Ovary (tissue), 9 donors: ENCODE data around the gene C3orf20. TPM values are rescaled to one million over a fixed set of nuclear protein-coding genes. Genes with fewer than 3 reads are reported as not detected.

Experiments used
- DNase-seq, 5 donors: peaks; one replicate each; pipeline ENCODE4 v3.0.0-alpha.2; 2019 to 2020
- H3K27ac ChIP-seq, 2 donors: fragments of 200-600 bp; one replicate each; pipeline versions ENCODE4 v1.5.1 to v1.8.0; 2019 to 2022
- H3K27me3 ChIP-seq: fragments of 200-600 bp; one replicate; pipeline ENCODE4 v1.8.0; 2022
- H3K36me3 ChIP-seq: fragments of 200-600 bp; sonication (generic); one replicate; pipeline ENCODE4 v1.5.1; 2019
- H3K4me1 ChIP-seq: one replicate; pipeline ENCODE4 v1.8.1; 2013; ENCODE audit warnings: mild to moderate bottlenecking, moderate library complexity; ENCODE audit not compliant: insufficient read depth
- H3K4me3 ChIP-seq: fragments of 200-600 bp; sonication (generic); one replicate; pipeline ENCODE4 v1.5.1; 2017
- H3K9me3 ChIP-seq, 2 donors: fragments of 200-600 bp in 1 of 2; sonication (generic) in 1 of 2; one replicate each; pipeline versions ENCODE4 v1.5.1 to v1.8.1; 2013 to 2019; ENCODE audit warnings: mild to moderate bottlenecking in 1 of 2, moderate library complexity in 1 of 2
- EP300 ChIP-seq: sonication (generic); formaldehyde crosslinking; IDR thresholded peaks from one replicate; pipeline ENCODE4 v1.6.1; 2017; ENCODE audit warnings: antibody characterized with exemption
- POLR2A ChIP-seq: fragments of 450-650 bp; IDR thresholded peaks from one replicate; pipeline ENCODE4 v1.6.1; 2017; ENCODE audit warnings: antibody characterized with exemption, mild to moderate bottlenecking, moderate library complexity
- WGBS, 3 donors: extraction: QIAGEN DNeasy Blood & Tissue Kit in 1 of 3; methylation state at CpG; one replicate each; pipeline versions ENCODE4 v1.1.5 to v1.1.7; 2013 to 2017; 5-methylcytosine and 5-hydroxymethylcytosine counted together
- intact Hi-C, 4 donors: fragments of 100-400 bp; cut with DNase I; formaldehyde crosslinking; loops; one replicate each; pipeline versions ENCODE4 v1.11.0 to v1.15.1; 2022 to 2023
- polyA plus RNA-seq, 2 donors: library from polyadenylated mRNA; stranded (reverse); fragments of 200-250 nt in 1 of 2; fragments of 350-450 nt in 1 of 2; fragmentation: Illumina TruSeq in 1 of 2; extraction: RNeasy Lipid Tissue Mini Kit (QIAGEN cat#74804) in 1 of 2; gene quantifications; one replicate each; pipeline ENCODE4 v1.2.3, GENCODE V29; 2013 to 2014
- total RNA-seq, 7 donors: library from RNA; depleted of rRNA in 2 of 7; stranded (reverse); fragments of >200 nt in 2 of 7; fragmentation: NEBNext Ultra II Directional in 3 of 7; extraction: Animal tissue kit (Norgen Biotek cat#: 25700) in 3 of 7; gene quantifications; one replicate each; pipeline versions ENCODE4 v1.1.0 to v1.2.4, GENCODE V29; 2016 to 2023
- TF ChIP-seq, protein P1 (sequence below), 3 donors: fragments of 450-650 bp in 2 of 3; fragments of 200-600 bp in 1 of 3; IDR thresholded peaks; one replicate each; pipeline versions ENCODE4 v1.5.1 to v1.8.0; 2016 to 2022; ENCODE audit warnings: antibody characterized with exemption in 3 of 3, mild to moderate bottlenecking in 1 of 3
- donor health status: DM: no; HTN: no; CAD: no; lungs with moderate emphysema.
- donor health status: DM: no; HTN: no; CAD: no.
- donor health status: Bipolar disorder and iron deficiency.
- donor health status: DM: yes; HTN: yes; CAD: no.
- donor health status: DM: no; HTN: no; CAD: no.
- donor health status: DM: yes; HTN: yes; CAD: no.

The C3orf20 gene
- total and polyA plus RNA-seq, 9 donors: 0.08 to 0.17 (median 0.11) TPM; not detected in 3

- Histone ChIP-seq H3K4me1 (no peaks in the 10 kb centered on the region), H3K36me3 (no peaks in the 10 kb centered on the region), H3K4me3 (no peak overlapping the region), H3K27me3 (no peaks in the 10 kb centered on the region), H3K27ac (no peak overlapping the region), H3K9me3 (no peaks in the 10 kb centered on the region)
- no peak for TF ChIP-seq POLR2A
- TF ChIP-seq EP300: no peak
- TF ChIP-seq, protein P1, sequence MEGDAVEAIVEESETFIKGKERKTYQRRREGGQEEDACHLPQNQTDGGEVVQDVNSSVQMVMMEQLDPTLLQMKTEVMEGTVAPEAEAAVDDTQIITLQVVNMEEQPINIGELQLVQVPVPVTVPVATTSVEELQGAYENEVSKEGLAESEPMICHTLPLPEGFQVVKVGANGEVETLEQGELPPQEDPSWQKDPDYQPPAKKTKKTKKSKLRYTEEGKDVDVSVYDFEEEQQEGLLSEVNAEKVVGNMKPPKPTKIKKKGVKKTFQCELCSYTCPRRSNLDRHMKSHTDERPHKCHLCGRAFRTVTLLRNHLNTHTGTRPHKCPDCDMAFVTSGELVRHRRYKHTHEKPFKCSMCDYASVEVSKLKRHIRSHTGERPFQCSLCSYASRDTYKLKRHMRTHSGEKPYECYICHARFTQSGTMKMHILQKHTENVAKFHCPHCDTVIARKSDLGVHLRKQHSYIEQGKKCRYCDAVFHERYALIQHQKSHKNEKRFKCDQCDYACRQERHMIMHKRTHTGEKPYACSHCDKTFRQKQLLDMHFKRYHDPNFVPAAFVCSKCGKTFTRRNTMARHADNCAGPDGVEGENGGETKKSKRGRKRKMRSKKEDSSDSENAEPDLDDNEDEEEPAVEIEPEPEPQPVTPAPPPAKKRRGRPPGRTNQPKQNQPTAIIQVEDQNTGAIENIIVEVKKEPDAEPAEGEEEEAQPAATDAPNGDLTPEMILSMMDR (IDR thresholded peaks at IDR 0.05): no peak
- intact Hi-C loops: no loop called here
- 19 to 48% (median 22%) methylated on average over 3 of the region's 3 CpGs for WGBS, 3 donors
- no peak for DNase-seq
These were observed 10.8 kb upstream of the C3orf20 start for GRCh38 chr3:14664170-14664569.

DNA sequence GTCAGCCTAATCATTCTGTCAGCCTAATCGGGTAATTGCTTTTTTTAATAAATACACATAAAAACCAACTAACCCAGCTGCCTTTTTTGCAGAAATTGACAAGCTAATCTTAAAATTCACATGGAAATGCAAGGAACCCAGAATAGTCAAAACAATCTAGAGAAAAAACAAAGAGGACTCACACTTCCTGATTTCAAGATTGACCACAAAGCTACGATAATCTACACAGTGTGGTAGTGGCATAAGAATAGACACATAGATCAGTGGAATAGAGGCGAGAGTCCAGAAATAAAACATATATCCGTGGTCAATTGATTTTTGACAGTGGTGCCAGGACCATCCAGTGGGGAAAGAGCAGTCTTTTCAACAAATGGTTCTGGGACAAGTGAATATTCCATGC lies 2.4 kb upstream of the C3orf20 start:
- WGBS, 3 donors: 63 to 77% (median 70%) methylated on average over 4 of the region's 4 CpGs
- no peak overlapping the region for H3K27ac ChIP-seq
- H3K27me3 ChIP-seq: no peaks in the 10 kb centered on the region
- DNase-seq: no peak
- H3K36me3 ChIP-seq: no peaks in the 10 kb centered on the region
- H3K4me1 ChIP-seq: no peaks in the 10 kb centered on the region
- intact Hi-C loops: loop anchor here (2.0 to 10.0 kb wide), 3 partner anchors 112 to 250 kb away; no protein-coding TSS in a partner anchor
- H3K4me3 ChIP-seq: no peak overlapping the region
- H3K9me3 ChIP-seq: no peaks in the 10 kb centered on the region
- TF ChIP-seq, protein P1 (IDR thresholded peaks at IDR 0.05): no peak
- TF ChIP-seq POLR2A (no peak), EP300 (no peak)

DNA sequence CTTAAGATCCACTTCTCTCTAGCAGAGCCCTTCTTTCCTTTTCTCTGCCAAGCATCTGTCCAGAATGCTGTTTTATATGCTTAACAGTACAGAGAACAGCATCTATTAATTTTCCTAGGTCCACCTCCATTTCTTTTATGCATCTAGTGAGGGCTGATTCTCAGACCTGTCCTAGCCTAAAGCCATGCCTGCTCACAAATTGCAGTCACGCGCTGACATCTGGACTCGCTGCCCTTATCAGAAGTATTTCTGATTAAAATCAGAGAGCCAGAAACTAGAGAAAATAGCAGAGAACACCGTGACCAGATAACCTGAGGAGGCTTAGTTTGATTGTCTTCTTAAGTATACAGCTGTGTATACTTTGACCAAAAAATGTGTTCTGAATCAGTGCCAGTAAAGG lies 1.9 kb downstream of the C3orf20 start:
- DNase-seq: no peak
- Histone ChIP-seq H3K36me3 (no peaks in the 10 kb centered on the region), H3K4me3 (no peak overlapping the region), H3K4me1 (no peaks in the 10 kb centered on the region), H3K27me3 (no peaks in the 10 kb centered on the region), H3K9me3 (no peaks in the 10 kb centered on the region), H3K27ac (no peak overlapping the region)
- WGBS, 3 donors: 51 to 77% (median 65%) methylated on average over 4 of the region's 4 CpGs
- intact Hi-C loops: loop anchor here in 2 of 4 donors (5.0 to 10.0 kb wide), 2 partner anchors 108 to 235 kb away; no protein-coding TSS in a partner anchor
- no peak for TF ChIP-seq POLR2A
- no peak for TF ChIP-seq EP300
- TF ChIP-seq, protein P1 (IDR thresholded peaks at IDR 0.05): no peak

GRCh38 chr3:14678015-14678503 lies 3.1 kb downstream of the C3orf20 start:
- Histone ChIP-seq H3K4me3 (no peak overlapping the region), H3K9me3 (no peaks in the 10 kb centered on the region), H3K27ac (no peak overlapping the region), H3K4me1 (no peaks in the 10 kb centered on the region), H3K27me3 (no peaks in the 10 kb centered on the region), H3K36me3 (no peaks in the 10 kb centered on the region)
- 49 to 63% (median 53%) methylated on average over 7 of the region's 7 CpGs for WGBS, 3 donors
- intact Hi-C loops: loop anchor here in 2 of 4 donors (5.0 to 10.0 kb wide), 2 partner anchors 107 to 234 kb away; no protein-coding TSS in a partner anchor
- TF ChIP-seq EP300 (no peak), POLR2A (no peak)
- TF ChIP-seq, protein P1 (IDR thresholded peaks at IDR 0.05): no peak
- no peak for DNase-seq
